GM12872 (cell line): ENCODE data around the gene COL20A1.

Source experiments
- CTCF ChIP-seq: IDR thresholded peaks from 3 replicates; pipeline ENCODE4 v1.5.1; 2011; ENCODE audit warnings: low read depth, mild to moderate bottlenecking, low read length, moderate library complexity; ENCODE audit not compliant: insufficient read depth

COL20A1 gene

GRCh38 chr20:63291811-63292210 lies 1.2 kb upstream of the COL20A1 start:
- no peak for TF ChIP-seq CTCF

- no peak for TF ChIP-seq CTCF
Measured at GRCh38 chr20:63292292-63292701, 689 bp upstream of the COL20A1 start.

GRCh38 chr20:63293456-63293855 lies 470 bp downstream of the COL20A1 start:
- no peak for TF ChIP-seq CTCF

GRCh38 chr20:63293871-63294535 lies 1.0 kb downstream of the COL20A1 start:
- TF ChIP-seq CTCF = no peak

GRCh38 chr20:63294536-63294900 lies 1.5 kb downstream of the COL20A1 start:
- TF ChIP-seq CTCF = no peak

- TF ChIP-seq CTCF = no peak
Measured at GRCh38 chr20:63295018-63295417, 2.0 kb downstream of the COL20A1 start.

GRCh38 chr20:63295422-63295821 lies 2.4 kb downstream of the COL20A1 start:
- TF ChIP-seq CTCF = peak; percentile 16; the same call in 1 of the 3 replicates
